ENCODE measurements around the gene PPIP5K1.

GRCh38 chr15:43547539-43547938, 42.5 kb downstream of the PPIP5K1 start:
- TF ChIP-seq POLR2A (IDR thresholded peaks at IDR 0.05) (no peak), CTCF (IDR thresholded peaks at IDR 0.05) (no peak)

Measured in transverse colon (tissue), 3 donors.